Neuronal stem cell (in vitro differentiated cells): ENCODE data around the gene MYO5A.
A peak's percentile ranks its signal among the peaks of the same experiment; 100 is the strongest.
"Not testable (repeated sequence)": the region's sequence is repeated elsewhere in the genome, so short reads cannot be mapped to it uniquely, and the experiment has no call there.

Experiments
- DNase-seq: peaks from one replicate; pipeline ENCODE4 v3.0.0-alpha.2; 2013; ENCODE audit warnings: low spot score
- H2AFZ ChIP-seq: one replicate; pipeline ENCODE4 v1.6.1; 2013; ENCODE audit warnings: mild to moderate bottlenecking, low read length, inconsistent platforms
- H2AK5ac ChIP-seq: 2 replicates; pipeline ENCODE4 v1.6.1; 2013; ENCODE audit warnings: low read depth, mild to moderate bottlenecking, inconsistent platforms, low read length, moderate library complexity, mixed read lengths
- H2BK120ac ChIP-seq: 2 replicates; pipeline ENCODE4 v1.6.1; 2013; ENCODE audit warnings: low read depth, mild to moderate bottlenecking, inconsistent platforms, low read length, moderate library complexity, mixed read lengths
- H2BK12ac ChIP-seq: one replicate; pipeline ENCODE4 v1.6.1; 2013; ENCODE audit warnings: low read length, inconsistent platforms
- H2BK15ac ChIP-seq: 2 replicates; pipeline ENCODE4 v1.6.1; 2013; ENCODE audit warnings: mild to moderate bottlenecking, low read length, inconsistent platforms, mixed read lengths
- H2BK5ac ChIP-seq: one replicate; pipeline ENCODE4 v1.6.1; 2013; ENCODE audit warnings: inconsistent platforms, mild to moderate bottlenecking, low read length, moderate library complexity
- H3K14ac ChIP-seq: one replicate; pipeline ENCODE4 v1.6.1; 2013; ENCODE audit warnings: low read length, inconsistent platforms
- H3K18ac ChIP-seq: 2 replicates; pipeline ENCODE4 v1.6.1; 2013; ENCODE audit warnings: low read length, inconsistent platforms
- H3K23ac ChIP-seq: 2 replicates; pipeline ENCODE4 v1.6.1; 2013; ENCODE audit warnings: low read depth, mild to moderate bottlenecking, mixed read lengths, low read length, inconsistent platforms; ENCODE audit not compliant: poor library complexity
- H3K27ac ChIP-seq: replicated peaks from 3 replicates; pipeline ENCODE4 v1.5.1; 2013; ENCODE audit warnings: low read length, inconsistent platforms
- H3K27me3 ChIP-seq, 3 experiments: 2 replicates each; pipeline ENCODE4 v1.6.1; 2013; ENCODE audit warnings: low read length in 3 of 3, mild to moderate bottlenecking in 2 of 3, inconsistent platforms in 1 of 3, low read depth in 1 of 3, mixed read lengths in 1 of 3, moderate library complexity in 1 of 3; ENCODE audit not compliant: control insufficient read depth in 3 of 3, insufficient read depth in 3 of 3
- H3K36me3 ChIP-seq, 2 donors: replicated peaks in 1 of 2; 2 replicates each; pipeline ENCODE4 v1.6.1; 2013; ENCODE audit warnings: low read length in 2 of 2; ENCODE audit not compliant: control insufficient read depth in 2 of 2, insufficient read depth in 2 of 2
- H3K4ac ChIP-seq: 2 replicates; pipeline ENCODE4 v1.6.1; 2013; ENCODE audit warnings: inconsistent platforms, mild to moderate bottlenecking, low read length, moderate library complexity
- H3K4me1 ChIP-seq, 2 donors: 1 replicate in 1 of 2; 2 replicates in 1 of 2; pipeline ENCODE4 v1.6.1; 2013; ENCODE audit warnings: low read length in 2 of 2, low read depth in 1 of 2; ENCODE audit not compliant: control insufficient read depth in 2 of 2, insufficient read depth in 1 of 2
- H3K4me2 ChIP-seq: one replicate; pipeline ENCODE4 v1.6.1; 2013; ENCODE audit warnings: mild to moderate bottlenecking, low read length, inconsistent platforms; ENCODE audit not compliant: insufficient read depth, poor library complexity, severe bottlenecking
- H3K4me3 ChIP-seq, 2 donors: 2 replicates each; pipeline ENCODE4 v1.5.1; 2013; ENCODE audit warnings: low read length in 2 of 2, mild to moderate bottlenecking in 2 of 2, inconsistent platforms in 1 of 2, moderate library complexity in 1 of 2
- H3K79me1 ChIP-seq: one replicate; pipeline ENCODE4 v1.6.1; 2013; ENCODE audit warnings: low read depth, mild to moderate bottlenecking, inconsistent platforms, low read length, moderate library complexity
- H3K9ac ChIP-seq: one replicate; pipeline ENCODE4 v1.6.1; 2013; ENCODE audit warnings: mild to moderate bottlenecking, low read depth, low read length, inconsistent platforms; ENCODE audit not compliant: poor library complexity
- H3K9me3 ChIP-seq, 2 donors: replicated peaks in 1 of 2; 2 replicates each; pipeline versions ENCODE3 to v1.6.1; 2013; ENCODE audit warnings: low read length in 2 of 2, mild to moderate bottlenecking in 2 of 2, inconsistent platforms in 1 of 2, low read depth in 1 of 2, mixed read lengths in 1 of 2, moderate library complexity in 1 of 2; ENCODE audit not compliant: control insufficient read depth in 2 of 2, insufficient read depth in 1 of 2
- H4K8ac ChIP-seq: one replicate; pipeline ENCODE4 v1.6.1; 2013; ENCODE audit warnings: low read depth, mild to moderate bottlenecking, inconsistent platforms, low read length, moderate library complexity
- H4K91ac ChIP-seq: one replicate; pipeline ENCODE4 v1.6.1; 2013; ENCODE audit warnings: low read length, low read depth, mild to moderate bottlenecking, inconsistent platforms; ENCODE audit not compliant: poor library complexity
- WGBS, 2 donors: extraction: QIAGEN DNeasy Blood & Tissue Kit; methylation state at CpG; one replicate each; pipeline ENCODE4 v1.1.7; 2013; ENCODE audit warnings: missing lambda C conversion rate in 2 of 2, mixed read lengths in 1 of 2; ENCODE audit not compliant: insufficient read length in 2 of 2, insufficient replicate concordance in 1 of 2; ENCODE audit errors: extremely low coverage in 2 of 2; 5-methylcytosine and 5-hydroxymethylcytosine counted together

MYO5A gene

DNA sequence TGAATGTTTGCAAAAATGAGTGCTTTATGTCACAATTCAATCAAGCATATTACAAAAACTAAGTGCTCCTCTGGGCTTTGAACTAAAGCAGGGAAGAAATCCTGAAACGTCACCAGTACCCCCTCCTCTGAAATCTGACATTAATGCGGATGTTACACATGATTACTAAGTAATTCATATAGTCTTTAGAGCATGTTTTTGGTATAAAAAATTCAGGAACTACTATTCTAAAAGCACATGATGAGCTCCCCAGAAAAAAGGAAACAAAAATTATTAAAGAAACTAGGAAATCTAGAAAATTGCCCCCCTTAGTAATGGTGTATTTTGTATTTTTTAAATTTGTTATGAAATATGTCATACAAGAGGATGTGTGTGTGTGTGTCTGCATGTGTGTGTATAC is 87.7 kb downstream of the MYO5A start:
- Histone ChIP-seq H4K91ac (no peak overlapping the region), H3K4me2 (no peak overlapping the region), H2BK12ac (no peak overlapping the region), H3K9ac (no peak overlapping the region), H3K18ac (no peak overlapping the region), H3K27me3 (no peaks in the 10 kb centered on the region), H3K4me1 (peaks cover 0 to 5% of the 10 kb centered on the region in 2 donors), H3K23ac (no peak overlapping the region), H2BK15ac (no peak overlapping the region), H3K36me3 (no peaks in the 10 kb centered on the region), H2AFZ (no peak overlapping the region), H3K9me3 (no peaks in the 10 kb centered on the region), H2BK5ac (no peak overlapping the region), H3K14ac (no peak overlapping the region), H3K4ac (no peak overlapping the region), H3K27ac (no peak overlapping the region), H4K8ac (no peak overlapping the region), H3K4me3 (no peak overlapping the region), H2BK120ac (no peak overlapping the region), H2AK5ac (no peak overlapping the region), H3K79me1 (no peaks in the 10 kb centered on the region)
- no CpG with 5 or more reads among the region's 2 CpGs for WGBS, 2 donors
- DNase-seq = no peak

DNA sequence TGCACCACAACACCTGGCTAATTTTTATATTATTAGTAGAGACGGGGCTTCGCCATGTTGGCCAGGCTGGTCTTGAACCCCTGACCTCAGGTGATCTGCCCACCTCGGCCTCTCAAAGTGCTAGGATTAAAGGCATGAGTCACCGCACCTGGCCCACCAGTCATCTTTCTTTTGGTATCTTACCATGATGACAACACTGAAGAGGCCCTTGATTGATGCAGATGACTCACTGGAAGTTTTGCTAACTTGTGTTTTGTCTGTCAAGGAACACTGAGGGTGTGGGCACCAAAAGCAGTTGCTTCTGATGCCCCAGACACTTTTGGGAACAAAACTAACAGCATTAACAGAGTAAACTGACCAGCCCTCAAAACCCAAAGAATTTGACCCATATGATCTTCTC is 88.3 kb downstream of the MYO5A start:
- H3K23ac ChIP-seq = no peak overlapping the region
- H3K18ac ChIP-seq = no peak overlapping the region
- H3K14ac ChIP-seq = no peak overlapping the region
- no peak overlapping the region for H2BK15ac ChIP-seq
- no peaks in the 10 kb centered on the region for H3K36me3 ChIP-seq
- no peak overlapping the region for H3K4me2 ChIP-seq
- no peaks in the 10 kb centered on the region for H3K9me3 ChIP-seq
- no peak overlapping the region for H4K8ac ChIP-seq
- no peak overlapping the region for H3K4ac ChIP-seq
- H2AK5ac ChIP-seq = no peak overlapping the region
- no peak overlapping the region for H2BK120ac ChIP-seq
- no peaks in the 10 kb centered on the region for H3K79me1 ChIP-seq
- no peak overlapping the region for H2BK5ac ChIP-seq
- peaks cover 0 to 5% of the 10 kb centered on the region in 2 donors for H3K4me1 ChIP-seq
- H3K9ac ChIP-seq = no peak overlapping the region
- DNase-seq = no peak
- H2AFZ ChIP-seq = no peak overlapping the region
- no CpG with 5 or more reads among the region's 4 CpGs for WGBS, 2 donors
- no peaks in the 10 kb centered on the region for H3K27me3 ChIP-seq
- no peak overlapping the region for H3K27ac ChIP-seq
- H4K91ac ChIP-seq = no peak overlapping the region
- H2BK12ac ChIP-seq = no peak overlapping the region
- no peak overlapping the region for H3K4me3 ChIP-seq

DNA sequence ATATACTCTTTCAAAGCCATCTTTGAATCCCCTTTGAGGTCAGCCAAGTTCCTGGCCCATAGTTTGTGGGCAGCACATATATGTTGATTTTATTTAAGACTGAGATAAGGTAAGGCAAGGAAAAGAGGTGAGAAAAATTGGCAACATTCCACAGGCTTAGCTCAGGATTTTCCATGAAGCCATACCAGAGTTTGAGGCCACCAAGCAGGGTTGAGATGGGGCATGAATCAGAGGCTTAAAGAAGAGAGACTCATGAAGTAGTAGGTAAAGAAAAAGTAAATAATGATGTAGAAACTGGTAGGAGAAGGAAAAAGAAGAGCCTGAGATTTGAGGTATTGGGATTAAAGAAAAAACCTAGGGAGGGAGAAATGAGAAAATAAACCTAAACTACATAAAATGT is 89.2 kb downstream of the MYO5A start:
- H3K4me1 ChIP-seq = peaks cover 0 to 5% of the 10 kb centered on the region in 2 donors
- H3K79me1 ChIP-seq = no peaks in the 10 kb centered on the region
- no peak overlapping the region for H3K4ac ChIP-seq
- H3K9ac ChIP-seq = no peak overlapping the region
- no peak overlapping the region for H2BK12ac ChIP-seq
- H3K27ac ChIP-seq = no peak overlapping the region
- no peak overlapping the region for H3K23ac ChIP-seq
- no peaks in the 10 kb centered on the region for H3K36me3 ChIP-seq
- no peak overlapping the region for H3K4me2 ChIP-seq
- H2AK5ac ChIP-seq = no peak overlapping the region
- DNase-seq = no peak
- H3K18ac ChIP-seq = no peak overlapping the region
- H3K14ac ChIP-seq = no peak overlapping the region
- H3K4me3 ChIP-seq = no peak overlapping the region
- no peak overlapping the region for H4K91ac ChIP-seq
- no peaks in the 10 kb centered on the region for H3K27me3 ChIP-seq
- H2AFZ ChIP-seq = no peak overlapping the region
- no peak overlapping the region for H2BK15ac ChIP-seq
- no peak overlapping the region for H2BK120ac ChIP-seq
- no peak overlapping the region for H4K8ac ChIP-seq
- no peaks in the 10 kb centered on the region for H3K9me3 ChIP-seq
- H2BK5ac ChIP-seq = no peak overlapping the region

DNA sequence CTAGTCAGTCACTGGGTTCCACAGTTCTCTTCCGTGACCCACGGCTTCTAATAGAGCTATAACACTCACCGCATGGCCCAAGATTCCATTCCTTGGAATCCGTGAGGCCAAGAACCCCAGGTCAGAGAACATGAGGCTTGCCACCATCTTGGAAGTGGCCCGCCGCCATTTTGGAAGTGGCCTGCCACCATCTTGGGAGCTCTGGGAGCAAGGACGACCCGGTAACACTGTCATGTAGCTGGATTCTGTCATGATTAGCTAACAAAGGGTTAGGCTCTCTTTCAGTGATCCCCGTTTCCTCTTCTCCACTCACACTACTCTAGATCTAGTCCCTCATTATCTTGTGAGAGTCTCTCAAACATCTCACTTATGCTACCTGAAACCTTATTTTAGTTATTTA is 89.6 kb downstream of the MYO5A start:
- not testable (repeated sequence) for H3K4me3 ChIP-seq, H3K27ac ChIP-seq, H3K14ac ChIP-seq, H2AK5ac ChIP-seq, H2BK120ac ChIP-seq, DNase-seq, H3K9me3 ChIP-seq, H3K79me1 ChIP-seq, H3K23ac ChIP-seq, H3K4ac ChIP-seq, H4K8ac ChIP-seq, H3K4me1 ChIP-seq, H2AFZ ChIP-seq, H3K27me3 ChIP-seq, H3K36me3 ChIP-seq, H2BK12ac ChIP-seq, H3K18ac ChIP-seq, H3K4me2 ChIP-seq, H2BK5ac ChIP-seq, H2BK15ac ChIP-seq, H4K91ac ChIP-seq
- no CpG with 5 or more reads among the region's 9 CpGs for WGBS, 2 donors
- H3K9ac ChIP-seq = peak overlapping the region; percentile 30
